ENCODE measurements around the gene KCNC3. TPM values are rescaled to one million over a fixed set of nuclear protein-coding genes. Genes with fewer than 3 reads are reported as not detected.
A peak's percentile ranks its signal among the peaks of the same experiment; 100 is the strongest.
"Not testable (repeated sequence)": the region's sequence is repeated elsewhere in the genome, so short reads cannot be mapped to it uniquely, and the experiment has no call there.

The KCNC3 gene
- total RNA-seq, 1 donor from 2014 or later, result 0.48 TPM

- no peak for DNase-seq (ENCODE audit: low spot score)
Observed at GRCh38 chr19:50356691-50357177, 27.6 kb upstream of the KCNC3 start.

GRCh38 chr19:50353487-50353880 lies 24.3 kb upstream of the KCNC3 start:
- DNase-seq (ENCODE audit: low spot score), result not testable (repeated sequence)

- no peak for DNase-seq (ENCODE audit: low spot score)
Observed at GRCh38 chr19:50352242-50352641, 23.1 kb upstream of the KCNC3 start.

GRCh38 chr19:50349277-50350057 lies 20.3 kb upstream of the KCNC3 start:
- DNase-seq (ENCODE audit: low spot score), result no peak

GRCh38 chr19:50347089-50347581 lies 18.0 kb upstream of the KCNC3 start:
- not testable (repeated sequence) for DNase-seq (ENCODE audit: low spot score)

- DNase-seq (ENCODE audit: low spot score), result no peak
Observed at GRCh38 chr19:50344661-50345318, 15.6 kb upstream of the KCNC3 start.

GRCh38 chr19:50341091-50341564 lies 12.0 kb upstream of the KCNC3 start:
- no peak for DNase-seq (ENCODE audit: low spot score)

- DNase-seq (ENCODE audit: low spot score), result no peak
Observed at GRCh38 chr19:50340331-50340730, 11.2 kb upstream of the KCNC3 start.

GRCh38 chr19:50337031-50337430 lies 7.9 kb upstream of the KCNC3 start:
- not testable (repeated sequence) for DNase-seq (ENCODE audit: low spot score)

- DNase-seq (ENCODE audit: low spot score), result no peak
Observed at GRCh38 chr19:50334741-50335421, 5.7 kb upstream of the KCNC3 start.

- no peak for DNase-seq (ENCODE audit: low spot score)
Observed at GRCh38 chr19:50333737-50334617, 4.8 kb upstream of the KCNC3 start.

- peak; percentile 97 for DNase-seq (ENCODE audit: low spot score)
Observed at GRCh38 chr19:50333235-50333736, 4.1 kb upstream of the KCNC3 start.

- DNase-seq (ENCODE audit: low spot score), result peak; percentile 84
Observed at GRCh38 chr19:50332244-50333038, 3.3 kb upstream of the KCNC3 start.

GRCh38 chr19:50331994-50332243 lies 2.7 kb upstream of the KCNC3 start:
- no peak for DNase-seq (ENCODE audit: low spot score)

- DNase-seq (ENCODE audit: low spot score), result peak; percentile 24
Observed at GRCh38 chr19:50331221-50331993, 2.2 kb upstream of the KCNC3 start.

- DNase-seq (ENCODE audit: low spot score), result peak; percentile 82
Observed at GRCh38 chr19:50330365-50331078, 1.3 kb upstream of the KCNC3 start.

- not testable (repeated sequence) for DNase-seq (ENCODE audit: low spot score)
Observed at GRCh38 chr19:50329926-50330294, 733 bp upstream of the KCNC3 start.

- no peak for DNase-seq (ENCODE audit: low spot score)
Observed at GRCh38 chr19:50328873-50329145, 368 bp downstream of the KCNC3 start.

GRCh38 chr19:50328224-50328872 lies 829 bp downstream of the KCNC3 start:
- DNase-seq (ENCODE audit: low spot score), result no peak
